Cardiac muscle cell (in vitro differentiated cells and primary cell): ENCODE results near the gene ADSL. TPM values are rescaled to one million over a fixed set of nuclear protein-coding genes. Genes with fewer than 3 reads are reported as not detected.

Source experiments
- DNase-seq, 2 donors: peaks; one replicate each; pipeline versions ENCODE4 v3.0.0 to v3.0.0-alpha.2; 2010 to 2017; ENCODE audit warnings: low read depth in 1 of 2, low spot score in 1 of 2
- H3K27ac ChIP-seq: fragments of 200-600 bp; sonication (generic); 2 replicates; pipeline ENCODE4 v1.5.1; 2016
- H3K27me3 ChIP-seq: fragments of 200-600 bp; sonication (generic); 2 replicates; pipeline ENCODE4 v1.6.0; 2016; ENCODE audit warnings: control low read depth
- H3K36me3 ChIP-seq: fragments of 200-600 bp; sonication (generic); 2 replicates; pipeline ENCODE4 v1.5.1; 2016; ENCODE audit warnings: control low read depth
- H3K4me1 ChIP-seq: fragments of 200-600 bp; sonication (generic); 2 replicates; pipeline ENCODE4 v1.8.1; 2017; ENCODE audit warnings: low read depth, mild to moderate bottlenecking, mixed run types
- H3K4me3 ChIP-seq: fragments of 200-600 bp; sonication (generic); 2 replicates; pipeline ENCODE4 v1.5.1; 2016; ENCODE audit warnings: mild to moderate bottlenecking
- H3K9me3 ChIP-seq: fragments of 200-600 bp; sonication (generic); 2 replicates; pipeline ENCODE4 v1.5.1; 2017; ENCODE audit warnings: low read depth, mild to moderate bottlenecking, control low read depth
- polyA plus RNA-seq: library from polyadenylated mRNA; unstranded; fragments of >200 nt; fragmentation: Nextera tagmentation; extraction: Ambion mirVana; gene quantifications from 2 replicates; pipeline ENCODE4 v1.2.1, GENCODE V29; 2016
- total RNA-seq: library from RNA; depleted of rRNA; stranded (reverse); fragments of >200 nt; gene quantifications from 2 replicates; pipeline ENCODE4 v1.2.3, GENCODE V29; 2016
- TF ChIP-seq, protein P1 (sequence below): IDR thresholded peaks from 2 replicates; pipeline ENCODE4 v1.5.1; 2012; ENCODE audit warnings: low read depth, mild to moderate bottlenecking, low read length

Gene ADSL
- total and polyA plus RNA-seq, 2 experiments from 2014 or later = 110 to 116 TPM

DNA sequence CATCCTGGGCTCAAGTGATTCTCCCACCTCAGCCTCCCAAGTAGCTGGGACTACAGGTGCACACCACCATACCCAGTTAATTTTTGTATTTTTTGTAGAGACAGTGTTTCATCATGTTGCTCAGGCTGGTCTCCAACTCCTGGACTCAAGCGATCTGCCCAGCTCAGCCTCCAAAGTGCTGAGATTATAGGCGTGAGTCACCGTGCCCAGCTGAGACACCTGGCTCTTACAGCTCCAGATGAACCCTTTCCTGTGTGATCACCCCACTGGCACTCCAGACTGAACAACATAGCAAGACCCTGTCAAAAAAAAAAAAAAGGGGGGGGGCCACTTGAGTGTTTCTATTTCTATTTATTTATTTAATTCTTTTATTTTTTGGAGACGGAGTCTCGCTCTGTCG, 1.0 kb upstream of the ADSL start:
- Histone ChIP-seq H3K4me3 (peak overlapping the region; percentile 60), H3K9me3 (no peaks in the 10 kb centered on the region), H3K27me3 (no peaks in the 10 kb centered on the region), H3K27ac (peak overlapping the region; percentile 78), H3K36me3 (peaks cover 14% of the 10 kb centered on the region), H3K4me1 (peaks cover 12% of the 10 kb centered on the region)
- peak in 1 of 2 donors; percentile 23 for DNase-seq
- TF ChIP-seq, protein P1, sequence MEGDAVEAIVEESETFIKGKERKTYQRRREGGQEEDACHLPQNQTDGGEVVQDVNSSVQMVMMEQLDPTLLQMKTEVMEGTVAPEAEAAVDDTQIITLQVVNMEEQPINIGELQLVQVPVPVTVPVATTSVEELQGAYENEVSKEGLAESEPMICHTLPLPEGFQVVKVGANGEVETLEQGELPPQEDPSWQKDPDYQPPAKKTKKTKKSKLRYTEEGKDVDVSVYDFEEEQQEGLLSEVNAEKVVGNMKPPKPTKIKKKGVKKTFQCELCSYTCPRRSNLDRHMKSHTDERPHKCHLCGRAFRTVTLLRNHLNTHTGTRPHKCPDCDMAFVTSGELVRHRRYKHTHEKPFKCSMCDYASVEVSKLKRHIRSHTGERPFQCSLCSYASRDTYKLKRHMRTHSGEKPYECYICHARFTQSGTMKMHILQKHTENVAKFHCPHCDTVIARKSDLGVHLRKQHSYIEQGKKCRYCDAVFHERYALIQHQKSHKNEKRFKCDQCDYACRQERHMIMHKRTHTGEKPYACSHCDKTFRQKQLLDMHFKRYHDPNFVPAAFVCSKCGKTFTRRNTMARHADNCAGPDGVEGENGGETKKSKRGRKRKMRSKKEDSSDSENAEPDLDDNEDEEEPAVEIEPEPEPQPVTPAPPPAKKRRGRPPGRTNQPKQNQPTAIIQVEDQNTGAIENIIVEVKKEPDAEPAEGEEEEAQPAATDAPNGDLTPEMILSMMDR = no peak

DNA sequence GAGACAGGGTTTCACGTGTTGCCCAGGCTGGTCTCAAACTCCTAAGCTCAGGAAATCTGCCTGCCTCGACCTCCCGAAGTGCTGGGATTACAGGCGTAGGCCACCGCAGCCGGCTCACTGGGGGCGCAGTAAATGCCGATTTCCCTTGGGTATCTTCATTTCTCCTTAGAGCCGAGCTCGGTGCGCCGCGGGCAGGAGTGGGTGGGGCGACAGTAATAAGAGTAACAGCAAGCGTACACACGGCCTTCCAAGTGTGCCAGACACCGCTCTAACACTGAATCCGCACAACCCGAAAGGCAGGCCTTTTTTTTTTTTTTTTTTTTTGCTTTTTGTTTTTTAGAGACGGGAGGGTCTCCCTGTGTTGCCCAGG, 500 bp upstream of the ADSL start:
- H3K9me3 ChIP-seq = no peaks in the 10 kb centered on the region
- no peaks in the 10 kb centered on the region for H3K27me3 ChIP-seq
- H3K4me1 ChIP-seq = peaks cover 12% of the 10 kb centered on the region
- TF ChIP-seq, protein P1 = no peak
- DNase-seq = peak; percentile 47
- H3K27ac ChIP-seq = peak overlapping the region; percentile 78
- peaks cover 19% of the 10 kb centered on the region for H3K36me3 ChIP-seq
- peak overlapping the region; percentile 60 for H3K4me3 ChIP-seq

DNA sequence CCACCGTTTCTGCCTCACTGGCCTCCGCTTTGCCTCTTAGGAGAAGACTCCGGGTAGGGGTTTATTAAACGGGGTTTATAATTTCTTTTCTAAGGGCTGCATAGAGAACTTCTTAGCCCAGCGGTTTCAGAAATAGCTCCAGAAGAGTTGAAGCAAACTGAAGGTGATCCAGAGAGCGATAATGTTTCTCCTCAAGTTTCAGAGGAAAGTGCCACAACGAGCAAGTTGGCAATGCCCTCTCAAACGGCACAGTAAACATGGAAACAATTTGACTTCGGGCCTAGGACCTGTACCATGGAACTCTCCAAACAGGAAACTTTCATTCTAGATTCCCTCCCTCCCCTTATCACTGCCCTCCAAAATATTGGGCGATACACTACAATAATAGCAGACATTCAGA, 1.0 kb downstream of the ADSL start:
- Histone ChIP-seq H3K4me1 (peaks cover 12% of the 10 kb centered on the region), H3K27ac (peak overlapping the region; percentile 78), H3K4me3 (peak overlapping the region; percentile 60), H3K9me3 (no peaks in the 10 kb centered on the region), H3K27me3 (no peaks in the 10 kb centered on the region), H3K36me3 (peaks cover 26% of the 10 kb centered on the region)
- DNase-seq = no peak
- TF ChIP-seq, protein P1 = no peak

DNA sequence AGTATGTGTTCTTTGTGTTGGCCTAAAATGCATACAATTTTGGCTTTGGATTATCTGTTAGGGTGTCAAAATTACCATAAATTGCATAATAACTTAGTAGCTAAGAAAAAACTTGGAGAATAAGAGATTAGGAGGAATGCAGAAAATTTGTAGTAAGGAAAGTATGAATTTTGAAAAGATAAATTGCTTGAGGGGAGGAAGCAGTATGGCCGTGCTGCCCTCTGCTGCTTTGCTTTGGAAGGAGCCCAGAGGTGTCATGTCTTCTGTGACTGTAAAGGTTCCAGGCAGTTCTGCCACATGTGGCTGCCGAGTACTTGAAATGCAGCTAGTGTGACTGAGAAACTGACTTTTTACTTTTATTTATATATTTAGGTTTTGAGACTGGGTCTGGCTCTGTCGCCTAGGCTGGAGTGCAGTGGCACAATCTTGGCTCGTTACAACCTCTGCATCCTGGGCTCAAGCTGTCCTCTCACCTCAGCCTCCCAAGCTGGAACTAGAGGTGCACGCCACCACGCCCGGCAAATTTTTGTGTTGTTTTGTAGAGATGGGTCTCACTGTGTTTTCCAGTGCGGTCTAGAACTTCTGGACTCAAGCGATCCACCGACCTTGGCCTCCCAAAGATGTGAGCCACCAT, 1.8 kb downstream of the ADSL start:
- H3K9me3 ChIP-seq = no peaks in the 10 kb centered on the region
- peak; percentile 59 to 78 for DNase-seq
- peak overlapping the region; percentile 60 for H3K4me3 ChIP-seq
- no peaks in the 10 kb centered on the region for H3K27me3 ChIP-seq
- H3K4me1 ChIP-seq = peaks cover 12% of the 10 kb centered on the region
- peaks cover 26% of the 10 kb centered on the region for H3K36me3 ChIP-seq
- TF ChIP-seq, protein P1 = peak; percentile 81
- peak overlapping the region; percentile 78 for H3K27ac ChIP-seq

DNA sequence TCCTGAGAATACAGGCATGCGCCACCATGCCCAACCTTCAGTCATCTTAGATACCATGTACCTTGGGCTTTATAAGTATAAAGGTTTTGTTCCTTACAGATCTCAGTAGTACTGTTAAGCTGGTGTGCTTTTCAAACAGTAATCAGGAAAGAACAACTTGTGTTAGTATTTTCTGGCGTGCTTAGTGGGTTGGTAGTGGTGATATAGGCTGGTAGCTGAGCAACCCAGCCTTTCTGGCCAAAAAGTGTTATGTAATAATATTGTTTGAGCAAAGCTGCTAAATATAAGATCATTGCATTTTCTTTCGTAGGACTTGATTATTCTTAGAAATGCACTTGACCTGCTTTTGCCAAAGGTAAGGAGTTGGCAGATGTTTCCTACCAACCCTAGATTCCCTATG, 6.5 kb downstream of the ADSL start:
- Histone ChIP-seq H3K4me3 (no peak overlapping the region), H3K27me3 (no peaks in the 10 kb centered on the region), H3K27ac (no peak overlapping the region), H3K4me1 (peaks cover 6% of the 10 kb centered on the region), H3K9me3 (no peaks in the 10 kb centered on the region), H3K36me3 (peaks cover 48% of the 10 kb centered on the region)
- TF ChIP-seq, protein P1 = no peak
- no peak for DNase-seq
